Measurements from ENCODE around the gene MAP4K2. TPM values are rescaled to one million over a fixed set of nuclear protein-coding genes. Genes with fewer than 3 reads are reported as not detected.

The MAP4K2 gene
- total RNA-seq, 1 donor from 2014 or later = 40.6 TPM

- H3K27me3 ChIP-seq (ENCODE audit: control insufficient read depth, insufficient read depth, low read length) = no peaks in the 10 kb centered on the region
- peak within 1 kb of the TSS; percentile 77 for H3K4me3 ChIP-seq (ENCODE audit: low read depth, low read length)
- peak; percentile 86 for DNase-seq (ENCODE audit: low read depth)
- peaks cover 1% of the 10 kb centered on the region for H3K36me3 ChIP-seq (ENCODE audit: control insufficient read depth, insufficient read depth, low read length)
- TF ChIP-seq CTCF (IDR thresholded peaks at IDR 0.05; ENCODE audit: insufficient read depth, low read length, poor library complexity, severe bottlenecking) = no peak
These were observed 7.4 kb upstream of the MAP4K2 start, which contains the start of gene MEN1 for GRCh38 chr11:64810271-64810890. MEN1 (minus strand) TSS chr11:64810551; CDS start chr11:64810109, 442 bp downstream.

GRCh38 chr11:64809781-64810241 is 6.8 kb upstream of the MAP4K2 start:
- Histone ChIP-seq H3K36me3 (ENCODE audit: control insufficient read depth, insufficient read depth, low read length) (peaks cover 1% of the 10 kb centered on the region), H3K4me3 (ENCODE audit: low read depth, low read length) (peak overlapping the region; percentile 77), H3K27me3 (ENCODE audit: control insufficient read depth, insufficient read depth, low read length) (no peaks in the 10 kb centered on the region)
- no peak for TF ChIP-seq CTCF (IDR thresholded peaks at IDR 0.05; ENCODE audit: insufficient read depth, low read length, poor library complexity, severe bottlenecking)
- DNase-seq (ENCODE audit: low read depth) = no peak

DNA sequence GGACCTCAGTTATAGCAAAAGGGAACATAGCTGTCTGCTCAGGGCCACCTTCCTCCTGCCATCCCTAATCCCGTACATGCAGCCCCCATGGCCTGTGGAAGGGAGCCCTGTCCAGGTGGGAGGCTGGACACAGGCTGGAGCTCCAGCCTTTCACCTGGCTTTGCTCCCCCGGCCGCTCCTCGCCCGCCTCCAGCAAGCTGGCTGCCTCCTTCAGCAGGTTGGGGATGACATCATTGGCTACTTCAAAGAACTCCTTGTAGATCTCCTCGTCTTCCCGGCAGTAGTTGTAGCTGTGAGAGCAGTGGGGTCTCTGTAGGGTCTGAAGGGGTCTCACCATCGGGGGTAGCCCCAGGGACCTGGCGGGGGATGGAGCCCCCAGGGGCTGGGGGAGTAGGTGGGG is 2.5 kb upstream of the MAP4K2 start:
- no peak for TF ChIP-seq CTCF (IDR thresholded peaks at IDR 0.05; ENCODE audit: insufficient read depth, low read length, poor library complexity, severe bottlenecking)
- DNase-seq (ENCODE audit: low read depth) = no peak
- no peaks in the 10 kb centered on the region for H3K27me3 ChIP-seq (ENCODE audit: control insufficient read depth, insufficient read depth, low read length)
- peaks cover 1% of the 10 kb centered on the region for H3K36me3 ChIP-seq (ENCODE audit: control insufficient read depth, insufficient read depth, low read length)
- H3K4me3 ChIP-seq (ENCODE audit: low read depth, low read length) = no peak overlapping the region

DNA sequence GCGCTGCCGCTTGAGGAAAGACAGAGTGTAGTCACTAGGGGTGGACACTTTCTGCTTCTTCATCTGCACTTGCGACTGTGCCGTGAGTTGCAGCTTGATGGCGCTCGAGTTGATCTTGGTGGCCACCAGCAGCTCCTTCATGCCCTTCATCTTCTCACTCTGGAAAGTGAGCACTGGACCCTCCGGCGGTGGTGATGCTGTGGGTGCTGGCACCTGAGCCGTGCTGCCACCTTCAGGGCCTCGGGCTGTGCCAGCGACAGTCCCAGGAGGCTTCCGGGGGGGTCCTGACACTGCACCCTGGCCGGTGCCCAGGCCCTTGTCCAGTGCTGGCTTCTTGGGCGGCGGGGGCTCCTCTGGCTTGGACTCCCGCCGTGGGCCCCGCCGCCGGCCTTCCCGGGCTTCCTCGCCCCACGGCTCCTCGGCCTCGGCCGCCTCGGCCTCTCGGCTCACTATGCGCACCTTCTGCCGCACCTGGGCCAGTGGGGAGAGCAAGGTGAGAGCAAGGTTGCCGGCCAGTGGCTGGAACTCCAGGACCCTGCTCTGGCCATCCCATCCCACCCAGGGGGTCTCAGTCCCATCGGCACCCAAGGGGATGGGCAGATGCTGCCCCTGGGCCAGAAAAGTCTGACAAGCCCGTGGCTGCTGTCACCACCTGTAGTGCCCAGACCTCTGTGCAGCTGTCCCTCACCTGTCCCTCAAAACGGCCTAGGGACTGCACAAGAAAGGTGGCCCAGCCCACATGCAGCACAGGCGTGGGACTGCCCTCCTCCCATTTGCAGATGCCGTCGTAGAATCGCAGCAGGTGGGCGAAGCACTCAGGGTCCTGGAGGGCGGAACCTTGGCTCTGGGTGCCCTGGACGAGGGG is 1.6 kb upstream of the MAP4K2 start:
- TF ChIP-seq CTCF (IDR thresholded peaks at IDR 0.05; ENCODE audit: insufficient read depth, low read length, poor library complexity, severe bottlenecking) = no peak
- DNase-seq (ENCODE audit: low read depth) = no peak
- Histone ChIP-seq H3K36me3 (ENCODE audit: control insufficient read depth, insufficient read depth, low read length) (peaks cover 1% of the 10 kb centered on the region), H3K27me3 (ENCODE audit: control insufficient read depth, insufficient read depth, low read length) (no peaks in the 10 kb centered on the region), H3K4me3 (ENCODE audit: low read depth, low read length) (no peak overlapping the region)

DNA sequence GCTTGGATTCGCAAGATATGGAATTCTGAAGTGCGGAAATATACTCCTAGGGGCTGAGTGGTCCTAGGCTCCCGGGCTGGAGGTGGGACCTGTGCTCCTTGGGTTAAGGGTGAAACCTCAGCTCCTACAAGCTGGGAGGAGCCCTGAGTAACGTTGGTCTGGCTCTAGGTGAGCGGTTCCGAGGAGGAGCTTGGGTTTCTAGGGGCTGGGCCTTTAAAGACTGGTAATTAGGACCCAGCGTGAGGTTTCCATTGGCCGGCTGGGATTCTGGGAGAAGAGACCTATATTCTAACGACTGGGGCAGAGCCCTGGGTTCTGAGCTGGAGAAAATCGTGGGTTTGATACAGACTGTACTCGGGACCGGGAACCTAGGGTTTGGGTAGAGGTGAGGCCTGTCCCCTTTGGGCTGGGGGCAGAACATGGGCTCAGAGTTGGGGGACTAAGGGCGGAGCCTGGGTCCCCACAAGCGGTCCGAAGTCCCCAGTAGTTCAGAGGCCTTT is 882 bp upstream of the MAP4K2 start:
- H3K27me3 ChIP-seq (ENCODE audit: control insufficient read depth, insufficient read depth, low read length) = no peaks in the 10 kb centered on the region
- no peak for DNase-seq (ENCODE audit: low read depth)
- H3K4me3 ChIP-seq (ENCODE audit: low read depth, low read length) = peak overlapping the region; percentile 60
- peaks cover 1% of the 10 kb centered on the region for H3K36me3 ChIP-seq (ENCODE audit: control insufficient read depth, insufficient read depth, low read length)
- no peak for TF ChIP-seq CTCF (IDR thresholded peaks at IDR 0.05; ENCODE audit: insufficient read depth, low read length, poor library complexity, severe bottlenecking)
